ENCODE data around the gene FCHSD2. TPM values are rescaled to one million over a fixed set of nuclear protein-coding genes. Genes with fewer than 3 reads are reported as not detected.

FCHSD2 gene
- total and polyA plus RNA-seq, 2 donors from 2014 or later = 8.0 to 58.7 TPM

DNA sequence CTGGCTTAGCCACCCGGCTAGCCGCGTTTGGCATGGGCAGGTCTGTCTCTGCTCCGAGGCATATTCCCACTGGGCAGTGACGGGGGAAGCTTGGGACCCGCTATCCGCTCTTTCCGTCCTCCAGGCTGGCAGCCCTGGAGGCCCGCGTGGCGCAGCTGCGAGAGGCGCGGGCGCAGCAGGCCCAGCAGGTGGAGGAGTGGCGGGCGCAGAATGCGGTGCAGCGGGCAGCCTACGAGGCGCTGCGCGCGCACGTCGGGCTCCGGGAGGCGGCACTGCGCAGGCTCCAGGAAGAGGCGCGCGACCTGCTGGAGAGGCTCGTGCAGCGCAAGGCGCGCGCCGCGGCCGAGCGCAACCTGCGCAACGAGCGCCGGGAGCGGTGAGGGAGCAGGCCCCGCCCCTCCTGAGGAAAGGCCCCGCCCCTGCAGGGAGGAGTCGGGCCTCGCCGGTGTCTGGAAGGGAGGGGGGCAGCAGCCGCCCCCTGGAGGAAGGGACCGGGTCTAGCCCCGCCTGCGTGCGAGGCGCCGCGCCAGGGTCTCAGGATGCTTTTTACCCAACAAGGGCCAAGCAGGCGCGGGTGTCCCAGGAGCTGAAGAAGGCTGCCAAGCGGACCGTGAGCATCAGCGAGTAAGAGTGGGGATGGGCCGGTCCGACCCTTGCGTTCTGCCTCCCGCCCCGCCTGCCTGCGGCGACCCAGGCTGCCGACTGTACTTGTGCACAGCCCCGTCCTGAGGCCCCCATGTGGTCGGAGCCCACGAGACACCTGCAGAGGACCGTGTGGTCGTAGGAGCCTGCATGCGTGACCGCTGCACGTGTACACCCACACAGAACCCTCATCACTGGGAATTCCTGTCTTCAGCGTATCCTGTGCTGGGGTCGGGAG is 320.0 kb downstream of the FCHSD2 start:
- FAIRE-seq (no peak), DNase-seq (peak; percentile 95 to 97 (median 96))
- Histone ChIP-seq H3K36me3 (ENCODE audit: control insufficient read depth in 2 of 3, insufficient read depth in 3 of 3, low read length in 3 of 3) (peaks cover 2 to 7% (median 6%) of the 10 kb centered on the region in 3 donors), H3K27ac (ENCODE audit: low read depth in 2 of 2, low read length in 2 of 2) (peak overlapping the region in 1 of 2 donors; percentile 53), H3K27me3 (ENCODE audit: control insufficient read depth, insufficient read depth, low read length) (no peaks in the 10 kb centered on the region), H3K9ac (ENCODE audit: low read length in 3 of 3) (peak overlapping the region; percentile 30 to 57 (median 54)), H3K4me3 (ENCODE audit: low read length in 3 of 3) (peak overlapping the region; percentile 53 to 62 (median 54)), H3K4me1 (ENCODE audit: control insufficient read depth in 2 of 3, insufficient read depth in 2 of 3, low read depth in 1 of 3, low read length in 3 of 3) (peaks cover 0 to 13% (median 0%) of the 10 kb centered on the region in 3 donors), H3K9me3 (ENCODE audit: control insufficient read depth in 2 of 3, insufficient read depth in 1 of 3, low read length in 3 of 3) (no peaks in the 10 kb centered on the region)
- intact Hi-C loops (cut with DNase I) = no loop called here
- TF ChIP-seq, protein P1, sequence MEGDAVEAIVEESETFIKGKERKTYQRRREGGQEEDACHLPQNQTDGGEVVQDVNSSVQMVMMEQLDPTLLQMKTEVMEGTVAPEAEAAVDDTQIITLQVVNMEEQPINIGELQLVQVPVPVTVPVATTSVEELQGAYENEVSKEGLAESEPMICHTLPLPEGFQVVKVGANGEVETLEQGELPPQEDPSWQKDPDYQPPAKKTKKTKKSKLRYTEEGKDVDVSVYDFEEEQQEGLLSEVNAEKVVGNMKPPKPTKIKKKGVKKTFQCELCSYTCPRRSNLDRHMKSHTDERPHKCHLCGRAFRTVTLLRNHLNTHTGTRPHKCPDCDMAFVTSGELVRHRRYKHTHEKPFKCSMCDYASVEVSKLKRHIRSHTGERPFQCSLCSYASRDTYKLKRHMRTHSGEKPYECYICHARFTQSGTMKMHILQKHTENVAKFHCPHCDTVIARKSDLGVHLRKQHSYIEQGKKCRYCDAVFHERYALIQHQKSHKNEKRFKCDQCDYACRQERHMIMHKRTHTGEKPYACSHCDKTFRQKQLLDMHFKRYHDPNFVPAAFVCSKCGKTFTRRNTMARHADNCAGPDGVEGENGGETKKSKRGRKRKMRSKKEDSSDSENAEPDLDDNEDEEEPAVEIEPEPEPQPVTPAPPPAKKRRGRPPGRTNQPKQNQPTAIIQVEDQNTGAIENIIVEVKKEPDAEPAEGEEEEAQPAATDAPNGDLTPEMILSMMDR (IDR thresholded peaks at IDR 0.05; ENCODE audit: borderline replicate concordance, extremely low read depth, insufficient read depth) = peak; percentile 31

DNA sequence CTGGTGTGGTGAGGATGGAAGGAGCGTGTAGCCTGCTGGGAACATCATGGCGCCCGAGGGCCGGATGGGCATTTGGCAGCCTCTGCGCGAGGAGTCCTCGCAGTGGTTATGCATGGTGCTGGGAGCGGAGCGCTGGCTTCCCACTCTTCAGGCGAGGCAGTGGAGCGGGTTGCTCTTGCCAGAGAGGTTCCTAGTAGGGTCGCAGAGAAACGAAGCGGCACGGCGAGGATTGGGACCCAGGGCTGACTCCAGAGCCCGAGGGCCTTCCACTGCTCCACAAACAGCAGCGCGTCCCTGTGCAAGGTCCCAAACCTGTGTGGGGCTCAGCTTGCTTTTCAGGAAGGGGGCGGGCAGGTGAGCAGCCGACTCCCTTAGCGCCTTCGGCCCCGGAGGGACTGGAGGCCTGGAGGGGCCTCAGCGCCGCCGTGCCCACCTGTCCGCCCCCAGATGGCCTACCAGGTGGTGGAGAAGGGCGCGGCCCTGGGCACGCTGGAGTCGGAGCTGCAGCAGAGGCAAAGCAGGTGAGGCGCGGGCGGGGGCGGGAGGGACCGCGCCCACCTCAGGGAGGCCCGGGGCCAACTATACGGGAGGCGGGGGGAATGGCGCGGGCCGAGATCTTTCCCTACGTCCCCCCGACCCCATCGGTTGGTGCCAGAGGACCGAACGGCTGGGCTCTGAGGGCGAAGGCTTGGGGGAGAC is 320.7 kb downstream of the FCHSD2 start:
- Histone ChIP-seq H3K9me3 (ENCODE audit: control insufficient read depth in 2 of 3, insufficient read depth in 1 of 3, low read length in 3 of 3) (no peaks in the 10 kb centered on the region), H3K4me1 (ENCODE audit: control insufficient read depth in 2 of 3, insufficient read depth in 2 of 3, low read depth in 1 of 3, low read length in 3 of 3) (peaks cover 0 to 13% (median 0%) of the 10 kb centered on the region in 3 donors), H3K9ac (ENCODE audit: low read length in 3 of 3) (peak overlapping the region; percentile 30 to 57 (median 54)), H3K27me3 (ENCODE audit: control insufficient read depth, insufficient read depth, low read length) (no peaks in the 10 kb centered on the region), H3K27ac (ENCODE audit: low read depth in 2 of 2, low read length in 2 of 2) (peak overlapping the region in 1 of 2 donors; percentile 53), H3K36me3 (ENCODE audit: control insufficient read depth in 2 of 3, insufficient read depth in 3 of 3, low read length in 3 of 3) (peaks cover 2 to 7% (median 6%) of the 10 kb centered on the region in 3 donors), H3K4me3 (ENCODE audit: low read length in 3 of 3) (peak overlapping the region; percentile 53 to 62 (median 54))
- intact Hi-C loops (cut with DNase I) = no loop called here
- FAIRE-seq = no peak
- DNase-seq = peak in 1 of 5 donors; percentile 35
- TF ChIP-seq, protein P1 (IDR thresholded peaks at IDR 0.05; ENCODE audit: borderline replicate concordance, extremely low read depth, insufficient read depth) = no peak

DNA sequence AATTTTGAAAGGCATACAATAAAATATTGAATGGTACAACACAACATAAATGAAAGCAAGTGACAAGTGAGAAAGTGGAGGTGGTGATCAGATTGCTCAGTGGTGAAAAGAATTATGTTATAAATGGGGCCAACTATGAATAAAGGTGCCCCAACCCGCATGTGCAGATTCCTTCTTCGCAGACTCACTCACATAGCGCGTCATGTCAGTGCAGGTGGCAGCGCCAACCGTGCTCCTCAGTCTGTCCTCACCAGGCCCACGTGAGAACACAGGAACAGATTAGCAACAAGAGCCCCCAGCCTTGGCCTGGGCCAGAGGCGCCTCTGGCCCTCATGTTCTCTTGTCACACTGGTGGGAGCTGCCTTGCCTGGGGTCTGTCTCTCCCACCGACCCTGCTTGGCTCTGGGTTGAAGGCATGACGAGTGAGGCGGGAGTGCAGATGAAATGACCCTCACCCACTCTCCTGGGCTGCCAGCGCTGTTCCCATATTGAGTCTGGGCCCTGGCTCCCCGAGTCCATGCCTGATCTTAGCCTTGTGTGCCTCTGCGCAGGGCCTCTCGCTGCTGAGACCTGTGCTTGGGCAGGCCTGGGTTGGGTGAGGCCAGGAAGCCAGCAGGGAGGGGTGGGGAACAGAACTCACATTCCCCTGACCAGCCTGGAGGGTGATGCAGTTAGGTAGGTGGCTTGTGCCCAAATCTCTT is 321.5 kb downstream of the FCHSD2 start:
- TF ChIP-seq, protein P1 (IDR thresholded peaks at IDR 0.05; ENCODE audit: borderline replicate concordance, extremely low read depth, insufficient read depth) = no peak
- H3K27ac ChIP-seq (ENCODE audit: low read depth in 2 of 2, low read length in 2 of 2) = no peak overlapping the region
- peak overlapping the region in 1 of 3 donors; percentile 4 for H3K9ac ChIP-seq (ENCODE audit: low read length in 3 of 3)
- no peaks in the 10 kb centered on the region for H3K27me3 ChIP-seq (ENCODE audit: control insufficient read depth, insufficient read depth, low read length)
- intact Hi-C loops (cut with DNase I) = no loop called here
- no peaks in the 10 kb centered on the region for H3K9me3 ChIP-seq (ENCODE audit: control insufficient read depth in 2 of 3, insufficient read depth in 1 of 3, low read length in 3 of 3)
- peaks cover 0 to 15% (median 0%) of the 10 kb centered on the region in 3 donors for H3K4me1 ChIP-seq (ENCODE audit: control insufficient read depth in 2 of 3, insufficient read depth in 2 of 3, low read depth in 1 of 3, low read length in 3 of 3)
- DNase-seq (no peak), FAIRE-seq (no peak)
- H3K36me3 ChIP-seq (ENCODE audit: control insufficient read depth in 2 of 3, insufficient read depth in 3 of 3, low read length in 3 of 3) = peaks cover 2 to 7% (median 6%) of the 10 kb centered on the region in 3 donors
- H3K4me3 ChIP-seq (ENCODE audit: low read length in 3 of 3) = no peak overlapping the region

Data from kidney (tissue), 14 donors.